NCI-H2196 treated with DMSO at 0.1 percent for 48 hours (cell line): ENCODE data around the gene BCKDHA.
"Not testable (repeated sequence)": the region's sequence is repeated elsewhere in the genome, so short reads cannot be mapped to it uniquely, and the experiment has no call there.

Source experiments
- DNase-seq: peaks from one replicate; lab custom pipeline; 2025; ENCODE audit not compliant: unreplicated experiment; lab: John Stamatoyannopoulos, UW

BCKDHA gene

GRCh38 chr19:41366089-41366488 lies 31.5 kb upstream of the BCKDHA start:
- DNase-seq, result no peak

- DNase-seq, result no peak
Observed at GRCh38 chr19:41367848-41368301, 29.7 kb upstream of the BCKDHA start.

GRCh38 chr19:41369769-41370168 lies 27.8 kb upstream of the BCKDHA start:
- no peak for DNase-seq

- DNase-seq, result not testable (repeated sequence)
Observed at GRCh38 chr19:41371119-41371518, 26.5 kb upstream of the BCKDHA start.

- no peak for DNase-seq
Observed at GRCh38 chr19:41371541-41371940, 26.1 kb upstream of the BCKDHA start.

GRCh38 chr19:41372501-41372900 lies 25.1 kb upstream of the BCKDHA start:
- DNase-seq, result no peak

- peak; percentile 71 for DNase-seq
Observed at GRCh38 chr19:41373993-41374392, 23.6 kb upstream of the BCKDHA start.

- DNase-seq, result no peak
Observed at GRCh38 chr19:41376241-41376997, 21.2 kb upstream of the BCKDHA start, which contains the start of gene TMEM91. TMEM91 (plus strand) TSS chr19:41376533; CDS start chr19:41378310, 1,777 bp downstream.

GRCh38 chr19:41376998-41377365 lies 20.6 kb upstream of the BCKDHA start:
- no peak for DNase-seq

GRCh38 chr19:41377977-41378709 lies 19.5 kb upstream of the BCKDHA start:
- DNase-seq, result no peak

- not testable (repeated sequence) for DNase-seq
Observed at GRCh38 chr19:41381536-41381935, 16.1 kb upstream of the BCKDHA start.

- DNase-seq, result no peak
Observed at GRCh38 chr19:41384351-41384750, 13.3 kb upstream of the BCKDHA start.

- no peak for DNase-seq
Observed at GRCh38 chr19:41386442-41386841, 11.2 kb upstream of the BCKDHA start.

GRCh38 chr19:41391618-41392017 lies 6.0 kb upstream of the BCKDHA start:
- DNase-seq, result no peak

- no peak for DNase-seq
Observed at GRCh38 chr19:41392775-41393174, 4.8 kb upstream of the BCKDHA start.

GRCh38 chr19:41395355-41395754 lies 2.3 kb upstream of the BCKDHA start:
- no peak for DNase-seq

- no peak for DNase-seq
Observed at GRCh38 chr19:41398050-41398418, 416 bp downstream of the BCKDHA start.

- no peak for DNase-seq
Observed at GRCh38 chr19:41398598-41398997, 980 bp downstream of the BCKDHA start.

GRCh38 chr19:41399091-41399490 lies 1.5 kb downstream of the BCKDHA start:
- no peak for DNase-seq

GRCh38 chr19:41399525-41399924 lies 1.9 kb downstream of the BCKDHA start:
- no peak for DNase-seq

- no peak for DNase-seq
Observed at GRCh38 chr19:41401483-41401882, 3.9 kb downstream of the BCKDHA start.

GRCh38 chr19:41402010-41402409 lies 4.4 kb downstream of the BCKDHA start:
- no peak for DNase-seq
